HG03045 (cell line): Measurements from ENCODE around the gene LZTS3.
"Not testable (repeated sequence)": the region's sequence is repeated elsewhere in the genome, so short reads cannot be mapped to it uniquely, and the experiment has no call there.

ENCODE experiments used
- ATAC-seq: cut with Tn5 transposase; IDR thresholded peaks from one replicate; pipeline ENCODE4 v1.9.1; 2021; ENCODE audit warnings: mild to moderate bottlenecking, moderate library complexity; ENCODE audit not compliant: unreplicated experiment

Gene LZTS3

DNA sequence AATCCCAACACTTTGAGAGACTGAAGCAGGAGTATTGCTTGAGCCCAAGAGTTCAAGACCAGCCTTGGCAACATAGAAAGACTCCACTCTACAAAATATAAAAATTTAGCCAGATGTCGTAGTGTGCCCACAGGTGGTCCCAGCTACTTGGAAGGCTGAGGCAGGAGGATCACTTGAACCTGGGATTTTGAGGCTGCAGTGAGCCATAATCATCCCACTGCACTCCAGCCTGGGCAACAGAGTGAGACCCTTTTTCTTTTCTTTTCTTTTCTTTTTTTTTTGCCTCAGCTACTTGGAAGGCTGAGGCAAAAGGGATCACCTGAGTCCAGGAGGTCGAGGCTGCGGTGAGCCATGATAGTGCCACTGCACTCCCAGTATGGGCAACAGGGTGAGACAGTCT is 31.6 kb downstream of the LZTS3 start:
- ATAC-seq, result no peak

DNA sequence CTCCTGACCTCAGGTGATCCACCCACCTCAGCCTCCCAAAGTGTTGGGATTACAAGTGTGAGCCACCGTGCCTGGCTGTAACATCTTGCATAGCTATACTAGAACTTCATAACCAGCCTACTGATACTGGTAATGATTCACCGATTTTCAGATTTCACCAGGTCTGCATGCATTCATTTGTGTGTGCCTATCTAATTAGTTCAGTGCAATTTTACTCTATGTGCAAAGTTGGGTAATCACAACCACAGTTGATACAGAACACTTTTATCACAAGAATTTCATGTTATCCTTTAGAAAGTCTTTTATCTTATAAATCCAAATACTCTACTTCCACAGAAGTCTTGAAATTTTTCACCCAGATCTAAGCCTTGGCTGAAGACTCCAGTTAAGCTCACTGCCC is 35.9 kb downstream of the LZTS3 start:
- ATAC-seq, result no peak

DNA sequence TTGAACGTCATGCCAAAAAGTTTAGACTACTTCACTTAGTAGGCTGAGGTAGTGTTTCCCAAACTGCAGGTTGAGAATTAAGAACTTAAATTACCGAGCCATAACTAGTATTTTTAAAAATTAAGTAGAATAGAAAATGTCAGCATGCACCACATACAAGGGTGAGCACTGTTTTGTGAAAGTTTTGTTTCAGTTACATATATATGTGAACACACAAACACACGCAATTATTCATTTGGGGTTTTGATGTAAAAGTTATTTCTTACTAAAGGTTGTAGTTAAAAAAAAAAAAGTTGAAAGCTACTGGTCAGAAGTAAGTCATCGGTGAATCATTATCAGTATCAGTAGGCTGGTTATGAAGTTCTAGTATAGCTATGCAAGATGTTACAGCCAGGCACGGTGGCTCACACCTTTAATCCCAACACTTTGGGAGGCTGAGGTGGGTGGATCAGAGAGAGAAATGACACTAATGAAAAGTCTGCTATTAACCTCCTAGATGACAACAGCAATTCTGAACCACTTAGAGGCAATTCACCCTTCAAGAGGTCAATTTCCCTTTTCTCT is 37.8 kb downstream of the LZTS3 start:
- ATAC-seq, result no peak

DNA sequence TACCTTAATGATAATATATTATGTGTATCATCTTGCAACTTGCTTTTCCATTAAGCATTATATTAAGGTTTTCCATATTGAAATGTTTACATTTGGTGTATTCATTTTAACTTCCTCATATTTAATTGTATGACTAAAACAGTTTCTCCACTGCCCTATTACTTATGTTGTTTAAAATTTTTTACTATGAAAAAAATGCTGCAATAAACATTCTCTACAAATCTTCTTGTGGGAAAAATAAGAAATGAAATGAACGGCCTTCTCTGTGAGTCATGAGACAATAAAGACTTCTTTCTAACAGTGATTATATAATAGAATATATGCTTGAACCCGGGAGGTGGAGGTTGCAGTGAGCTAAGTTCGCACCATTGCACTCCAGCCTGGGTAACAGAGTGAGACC is 39.2 kb downstream of the LZTS3 start:
- no peak for ATAC-seq

DNA sequence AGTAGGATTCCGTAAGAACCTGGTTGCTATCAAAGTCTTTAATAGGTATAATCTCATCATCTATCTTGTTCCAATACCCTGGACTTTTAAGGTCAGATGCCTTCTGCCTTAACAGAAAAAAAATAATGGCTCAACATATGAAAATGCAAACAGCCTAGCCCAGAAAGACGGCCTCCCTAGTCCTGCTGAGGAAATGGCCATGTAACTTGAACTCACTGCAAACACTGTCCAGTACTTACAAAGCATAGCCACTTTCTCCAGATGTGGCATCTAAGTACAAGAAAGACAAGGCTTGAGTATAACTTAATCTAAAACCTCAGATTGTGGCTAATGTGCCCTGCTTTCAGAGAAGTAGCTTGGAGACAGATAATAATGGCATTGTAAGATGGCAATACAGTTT is 40.2 kb downstream of the LZTS3 start:
- no peak for ATAC-seq

DNA sequence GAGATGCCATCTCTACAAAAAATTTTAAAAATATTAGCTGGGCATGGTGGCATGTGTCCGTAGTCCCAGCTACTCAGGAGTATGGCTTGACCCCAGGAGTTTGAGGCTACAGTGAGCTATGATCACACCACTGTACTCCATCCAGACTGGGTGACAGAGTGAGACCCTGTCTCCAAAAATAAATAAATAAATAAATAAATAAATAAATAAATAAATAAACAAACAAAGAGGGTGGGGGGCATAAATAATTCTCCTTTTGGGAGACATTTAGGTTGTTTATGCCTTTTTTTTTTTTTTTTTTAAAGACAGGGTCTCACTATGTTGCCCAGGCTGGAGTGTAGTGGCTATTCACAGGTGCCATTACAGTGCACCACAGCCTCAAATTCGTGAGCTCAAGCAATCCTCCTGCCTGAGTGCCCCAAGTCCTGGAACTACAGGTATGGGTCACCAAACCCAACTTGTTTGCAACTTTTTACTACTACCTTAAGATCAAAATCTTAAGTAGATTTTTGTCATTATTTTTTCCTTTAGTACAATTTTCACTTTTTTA is 43.2 kb downstream of the LZTS3 start:
- ATAC-seq, result no peak

DNA sequence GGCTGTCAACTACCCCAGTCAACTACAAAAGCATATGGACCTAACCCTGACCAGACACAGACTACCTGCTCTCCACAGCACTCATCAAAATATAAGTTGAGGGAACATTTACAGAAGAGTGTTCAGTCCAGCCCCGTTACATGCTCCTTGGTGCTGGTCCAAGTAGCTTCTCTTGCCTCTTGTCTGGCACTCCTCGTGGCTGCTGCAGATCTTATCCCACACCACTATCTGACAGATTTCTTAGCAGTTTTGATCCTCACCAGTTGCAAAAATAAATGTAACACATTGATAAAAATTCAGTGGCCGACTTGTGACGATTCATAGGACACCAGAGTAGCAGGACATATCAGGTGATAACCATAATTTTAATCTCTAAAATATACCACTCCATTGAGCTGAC is 44.3 kb downstream of the LZTS3 start:
- ATAC-seq, result no peak

DNA sequence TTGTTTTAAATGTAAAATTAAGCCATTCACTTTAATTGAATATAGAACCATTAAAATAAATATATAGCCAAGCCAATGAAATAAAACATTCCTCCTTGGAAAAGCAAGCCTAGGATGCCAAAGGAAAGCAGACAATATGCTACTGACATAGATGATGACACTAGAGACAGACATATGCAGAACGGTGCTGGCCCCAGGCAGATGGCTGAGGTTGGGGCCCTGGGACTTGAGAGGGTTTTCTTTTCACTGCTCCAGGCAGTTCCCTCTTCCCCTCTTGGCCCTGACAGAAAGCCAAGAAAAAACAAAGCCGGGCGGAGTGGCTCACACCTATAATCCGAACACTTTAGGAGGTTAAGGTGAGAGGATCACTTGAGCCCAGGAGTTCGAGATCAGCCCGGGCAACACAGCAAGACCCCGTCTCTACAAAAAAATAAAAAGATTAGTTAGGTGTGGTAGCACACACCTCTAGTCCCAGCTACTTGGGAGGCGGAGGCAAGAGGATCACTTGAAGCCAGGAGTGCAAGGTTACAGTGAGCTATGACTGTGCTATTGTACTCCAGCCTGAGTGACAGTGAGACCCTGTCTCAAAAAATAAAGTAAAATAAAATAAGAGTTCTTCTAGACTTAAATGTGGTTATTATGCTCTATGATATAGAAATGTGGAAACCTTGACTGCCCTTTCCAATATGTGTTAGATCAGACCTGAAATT is 44.9 kb downstream of the LZTS3 start:
- no peak for ATAC-seq

DNA sequence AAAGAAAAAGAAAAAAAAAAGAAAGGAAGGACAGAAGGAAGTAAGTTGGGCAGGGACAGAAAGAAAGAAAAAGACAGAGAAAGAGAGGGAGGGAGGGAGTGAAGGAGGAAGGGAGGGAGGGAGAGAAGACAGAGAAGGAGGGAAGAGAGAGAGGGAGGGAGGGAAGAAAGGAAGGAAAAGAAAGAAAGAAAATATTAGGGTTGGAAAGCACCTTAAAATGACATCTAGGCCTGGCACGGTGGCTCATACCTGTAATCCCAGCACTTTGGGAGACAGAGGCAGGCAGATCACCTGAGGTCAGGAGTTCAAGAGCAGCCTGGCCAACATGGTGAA is 46.9 kb downstream of the LZTS3 start:
- no peak for ATAC-seq

DNA sequence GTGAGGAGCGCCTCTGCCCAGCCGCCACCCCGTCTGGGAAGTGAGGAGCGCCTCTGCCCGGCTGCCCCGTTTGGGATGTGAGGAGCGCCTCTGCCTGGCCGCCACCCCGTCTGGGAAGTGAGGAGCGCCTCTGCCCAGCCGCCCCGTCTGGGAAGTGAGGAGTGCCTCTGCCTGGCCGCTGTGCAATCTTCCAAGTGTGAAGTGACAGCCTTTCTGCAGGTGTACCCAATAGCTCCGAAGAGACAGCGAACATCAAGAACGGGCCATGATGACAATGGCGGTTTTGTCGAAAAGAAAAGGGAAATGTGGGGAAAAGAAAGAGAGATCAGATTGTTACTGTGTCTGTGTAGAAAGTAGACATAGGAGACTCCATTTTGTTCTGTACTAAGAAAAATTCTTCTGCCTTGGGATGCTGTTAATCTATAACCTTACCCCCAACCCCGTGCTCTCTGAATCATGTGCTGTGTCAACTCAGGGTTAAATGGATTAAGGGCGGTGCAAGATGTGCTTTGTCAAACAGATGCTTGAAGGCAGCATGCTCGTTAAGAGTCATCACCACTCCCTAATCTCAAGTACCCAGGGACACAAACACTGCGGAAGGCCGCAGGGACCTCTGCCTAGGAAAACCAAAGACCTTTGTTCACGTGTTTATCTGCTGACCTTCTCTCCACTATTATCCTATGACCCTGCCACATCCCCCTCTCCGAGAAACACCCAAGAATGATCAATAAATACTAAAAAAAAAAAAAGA is 47.4 kb downstream of the LZTS3 start:
- ATAC-seq, result not testable (repeated sequence)

DNA sequence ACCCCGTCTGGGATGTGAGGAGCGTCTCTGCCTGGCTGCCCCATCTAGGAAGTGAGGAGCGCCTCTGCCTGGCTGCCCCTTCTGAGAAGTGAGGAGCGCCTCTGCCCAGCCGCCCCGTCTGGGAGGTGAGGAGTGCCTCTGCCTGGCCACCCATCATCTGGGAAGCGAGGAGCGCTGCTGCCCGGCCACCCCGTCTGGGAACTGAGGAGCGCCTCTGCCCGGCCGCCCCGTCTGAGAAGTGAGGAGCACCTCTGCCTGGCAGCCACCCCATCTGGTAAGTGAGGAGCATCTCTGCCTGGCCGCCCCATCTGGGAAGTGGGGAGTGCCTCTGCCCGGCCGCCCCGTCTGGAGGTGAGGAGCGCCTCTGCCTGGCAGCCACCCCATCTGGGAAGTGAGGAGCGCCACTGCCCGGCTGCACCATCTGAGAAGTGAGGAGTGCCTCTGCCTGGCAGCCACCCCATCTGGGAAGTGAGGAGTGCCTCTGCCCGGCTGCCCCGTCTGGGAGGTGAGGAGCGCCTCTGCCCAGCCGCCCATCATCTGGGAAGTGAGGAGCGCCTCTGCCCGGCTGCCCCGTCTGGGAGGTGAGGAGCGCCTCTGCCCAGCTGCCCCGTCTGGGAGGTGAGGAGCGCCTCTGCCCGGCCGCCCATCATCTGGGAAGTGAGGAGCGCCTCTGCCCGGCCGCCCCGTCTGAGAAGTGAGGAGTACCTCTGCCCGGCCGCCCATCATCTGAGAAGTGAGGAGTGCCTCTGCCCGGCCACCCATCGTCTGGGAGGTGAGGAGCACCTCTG is 48.4 kb downstream of the LZTS3 start:
- not testable (repeated sequence) for ATAC-seq

DNA sequence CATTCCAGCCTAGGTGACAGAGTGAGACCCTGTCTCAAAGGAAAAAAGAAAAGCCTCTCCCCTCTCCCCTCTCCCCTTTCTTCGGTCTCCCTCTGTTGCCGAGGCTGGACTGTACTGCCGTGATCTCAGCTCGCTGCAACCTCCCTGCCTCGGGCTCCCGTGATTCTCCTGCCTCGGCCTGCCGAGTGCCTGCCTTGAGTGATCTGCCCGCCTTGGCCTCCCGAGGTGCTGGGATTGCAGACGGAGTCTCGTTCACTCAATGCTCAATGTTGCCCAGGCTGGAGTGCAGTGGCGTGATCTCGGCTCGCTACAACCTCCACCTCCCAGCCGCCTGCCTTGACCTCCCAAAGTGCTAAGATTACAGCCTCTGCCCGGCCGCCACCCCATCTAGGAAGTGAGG is 49.2 kb downstream of the LZTS3 start:
- not testable (repeated sequence) for ATAC-seq

DNA sequence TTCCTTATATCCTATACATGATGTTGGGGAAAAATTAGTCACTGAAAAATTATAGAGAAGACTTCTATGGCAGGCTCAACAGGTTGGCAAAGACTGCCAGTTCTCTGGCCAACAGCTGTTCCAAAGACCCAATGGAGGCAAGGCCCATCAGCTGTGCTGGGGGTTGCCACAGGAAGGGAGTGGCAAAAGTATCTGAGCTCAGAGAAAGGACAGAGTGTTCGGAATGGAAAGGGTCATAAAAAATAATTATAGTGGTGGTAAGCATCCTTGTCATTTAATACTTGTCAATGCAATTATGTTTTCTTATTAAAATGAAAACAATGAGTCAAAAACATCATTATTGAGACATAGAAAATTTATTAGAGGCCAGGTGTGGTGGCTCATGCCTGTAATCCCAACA is 49.8 kb downstream of the LZTS3 start:
- ATAC-seq, result no peak

DNA sequence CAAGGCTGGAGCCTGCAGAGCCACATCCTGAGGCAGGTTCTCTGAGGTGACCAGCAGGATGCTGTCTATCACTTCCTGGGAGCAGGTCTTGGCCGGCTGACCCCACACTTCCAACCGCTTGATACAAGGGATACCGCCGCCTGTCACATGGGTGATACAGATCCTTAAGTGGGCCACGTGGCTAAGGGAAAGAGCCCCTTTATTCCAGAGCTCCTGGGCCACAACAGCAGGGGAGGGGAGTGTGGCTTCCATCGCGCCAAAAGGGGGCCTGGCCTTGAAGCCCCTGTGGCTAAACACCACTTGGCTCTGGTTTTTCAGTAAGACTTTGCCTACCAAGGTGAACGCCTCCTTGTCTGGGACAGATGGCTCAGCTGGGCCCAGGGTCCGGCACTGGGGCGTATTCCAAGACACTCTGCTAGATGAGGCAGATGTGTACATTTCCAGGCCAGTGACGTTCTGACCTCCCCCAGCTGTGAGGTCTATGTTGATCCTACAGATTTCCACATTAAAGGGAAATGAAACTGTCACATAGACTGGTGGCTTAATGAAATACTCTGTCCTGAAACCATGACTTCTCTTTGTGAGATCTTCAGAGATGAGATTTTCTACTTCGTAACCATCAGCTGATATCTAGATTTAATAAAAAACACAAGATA is 51.3 kb downstream of the LZTS3 start:
- no peak for ATAC-seq

DNA sequence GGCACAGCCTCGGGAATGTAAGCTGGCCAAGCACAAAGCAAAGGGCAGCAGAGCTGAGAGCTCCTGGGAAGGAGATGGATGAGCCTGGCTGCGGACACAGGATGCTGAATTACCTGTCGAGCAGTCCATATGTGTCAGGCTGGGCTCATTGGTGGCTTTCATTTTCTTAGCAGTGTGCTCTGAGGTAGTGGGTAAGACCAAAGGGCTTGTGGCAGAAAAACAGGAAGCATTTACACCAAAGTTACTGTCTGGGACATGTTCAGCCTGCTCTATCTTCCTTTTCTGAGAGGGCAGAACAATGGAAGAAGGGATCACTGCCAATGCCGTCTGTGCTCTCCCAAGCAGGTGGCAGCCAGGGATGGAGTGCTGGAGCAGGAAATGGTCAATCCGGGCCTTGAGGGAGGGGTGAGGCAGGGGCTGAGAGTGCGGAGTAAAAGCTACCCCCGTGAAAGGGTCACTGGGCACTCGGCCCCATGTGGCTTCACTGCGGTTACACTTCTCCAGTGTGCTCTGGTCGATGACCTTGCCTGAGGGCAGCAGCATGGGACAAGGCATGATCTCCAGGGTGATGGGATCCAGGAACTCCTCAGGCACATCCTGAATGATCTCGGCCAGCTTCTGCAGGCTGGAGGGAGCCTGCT is 52.0 kb downstream of the LZTS3 start:
- no peak for ATAC-seq

DNA sequence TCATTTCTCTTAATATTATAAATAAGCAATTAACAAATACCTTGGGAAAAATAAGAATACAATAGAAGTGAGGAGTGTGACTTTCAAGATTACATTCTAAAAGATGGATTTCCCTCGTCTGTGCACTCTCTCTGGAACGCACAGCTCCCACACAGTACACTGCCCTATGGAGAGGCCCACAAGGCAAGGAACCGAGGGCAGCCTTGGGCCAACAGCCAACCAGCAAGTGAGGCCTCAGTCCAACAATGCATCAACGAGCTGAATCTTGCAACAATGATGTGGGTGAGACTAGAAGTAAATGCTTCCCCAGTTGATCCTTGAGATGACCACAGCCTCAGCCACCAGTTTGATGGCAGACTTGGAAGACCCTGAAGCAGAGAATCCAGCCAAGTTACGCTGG is 54.3 kb downstream of the LZTS3 start:
- ATAC-seq, result no peak

DNA sequence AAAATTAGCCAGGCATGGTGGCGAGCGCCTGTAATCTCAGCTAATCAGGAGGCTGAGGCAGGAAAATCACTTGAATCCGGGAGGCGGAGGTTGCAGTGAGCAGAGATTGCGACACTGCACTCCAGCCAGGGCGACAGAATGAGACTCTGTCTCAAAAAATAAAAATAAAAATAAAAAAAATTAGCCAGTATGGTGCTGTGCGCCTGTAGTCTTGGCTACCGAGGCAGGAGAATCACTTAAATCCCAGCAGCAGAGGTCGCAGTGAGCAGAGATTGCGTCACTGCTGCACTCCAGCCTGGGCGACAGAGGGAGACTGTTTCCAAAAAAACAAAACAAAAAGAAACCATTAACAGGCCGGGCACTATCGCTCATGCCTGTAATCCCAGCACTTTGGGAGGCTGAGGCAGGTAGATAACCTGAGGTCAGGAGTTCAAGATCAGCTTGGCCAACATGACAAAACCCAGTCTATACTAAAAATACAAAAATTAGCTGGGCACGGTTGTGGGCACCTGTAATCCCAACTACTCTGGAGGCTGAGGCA is 55.4 kb downstream of the LZTS3 start:
- ATAC-seq, result not testable (repeated sequence)

DNA sequence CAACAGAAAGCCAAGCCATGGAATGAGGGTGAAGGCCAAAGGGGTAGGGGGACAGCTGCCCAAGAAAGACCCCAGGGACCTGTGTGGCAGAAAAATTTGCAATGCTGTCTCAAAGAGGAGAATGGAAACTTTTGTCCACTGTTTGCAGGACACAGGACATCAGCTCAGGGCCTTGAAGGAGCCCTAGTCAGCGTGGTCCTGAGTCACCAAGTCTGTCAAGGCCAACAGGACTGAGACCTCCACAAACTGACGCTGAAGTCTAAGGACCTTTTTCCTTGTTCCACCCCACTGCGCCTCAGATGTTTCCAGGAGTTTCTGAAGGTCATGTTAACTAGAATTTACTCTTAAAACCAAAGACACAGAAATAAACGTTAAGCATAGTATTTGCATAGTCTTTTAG is 57.0 kb downstream of the LZTS3 start:
- ATAC-seq, result no peak

DNA sequence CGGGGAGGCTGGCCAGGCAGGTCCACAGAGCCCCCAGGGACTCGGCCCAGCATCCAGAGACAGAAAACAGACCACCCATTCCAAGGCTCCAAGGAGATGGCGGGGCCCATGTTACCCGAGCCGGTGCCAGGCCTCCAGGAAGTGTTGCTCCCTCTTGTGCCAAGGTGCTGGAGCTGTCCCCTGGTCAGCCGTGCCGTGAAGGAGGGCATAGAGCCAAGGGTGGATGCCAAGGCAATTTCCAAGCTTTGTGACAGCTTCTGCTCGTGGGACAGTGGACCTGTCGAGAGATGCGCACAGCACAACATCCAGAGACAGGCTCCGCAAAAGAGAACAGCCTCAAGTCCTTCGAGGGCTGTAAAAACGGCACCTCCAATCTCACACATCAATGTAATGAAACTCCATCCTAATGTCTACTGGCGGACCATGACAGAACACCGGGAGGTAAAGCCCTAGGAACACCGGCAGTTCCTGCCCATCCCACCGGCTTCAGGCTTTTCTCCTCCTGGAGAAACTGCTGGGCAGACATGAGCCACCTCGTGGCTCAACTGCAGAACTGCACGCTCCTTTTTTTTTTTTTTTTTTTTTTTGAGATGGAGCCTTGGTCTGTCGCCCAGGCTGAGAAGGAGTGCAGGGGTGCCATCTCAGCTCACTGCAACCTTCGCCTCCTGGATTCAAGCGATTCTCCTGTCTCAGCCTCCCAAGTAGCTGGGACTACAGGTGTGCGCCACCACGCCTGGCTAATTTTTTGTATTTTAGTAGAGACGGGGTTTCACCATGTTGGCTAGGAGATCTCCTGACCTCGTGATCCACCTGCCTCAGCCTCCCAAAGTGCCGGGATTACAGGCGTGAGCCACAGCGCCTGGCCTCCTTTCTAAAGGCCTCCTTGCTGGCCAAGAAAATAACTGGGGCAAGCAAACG is 57.9 kb downstream of the LZTS3 start:
- ATAC-seq, result no peak
